ENCODE data around the gene CLDN9. TPM values are rescaled to one million over a fixed set of nuclear protein-coding genes. Genes with fewer than 3 reads are reported as not detected.

CLDN9 gene
- total RNA-seq, 1 experiment from 2014 or later: 1.3 TPM

GRCh38 chr16:2981177-2981898 lies 31.4 kb upstream of the CLDN9 start:
- H3K9me3 Mint-ChIP-seq: no peaks in the 10 kb centered on the region
- H3K4me2 ChIP-seq (ENCODE audit: insufficient read depth, insufficient read length, low read length): peak overlapping the region; percentile 28

More at GRCh38 chr16:2981177-2981898, 31.4 kb upstream of the CLDN9 start:
- Histone ChIP-seq H2BK15ac (ENCODE audit: low read depth, low read length) (no peak overlapping the region), H2BK120ac (ENCODE audit: low read depth, low read length, poor library complexity, severe bottlenecking) (no peak overlapping the region), H3K9ac (ENCODE audit: extremely low read depth, insufficient read length, low read length) (no peak overlapping the region), H3K23me2 (ENCODE audit: insufficient read length, low read depth, low read length, poor library complexity, severe bottlenecking) (peaks cover 9% of the 10 kb centered on the region), H2BK5ac (ENCODE audit: insufficient read length, low read length) (no peak overlapping the region), H2AFZ (ENCODE audit: low read length) (no peak overlapping the region), H2BK12ac (ENCODE audit: insufficient read length, low read depth, low read length) (no peak overlapping the region), H4K91ac (ENCODE audit: insufficient read length, low read depth, low read length) (no peak overlapping the region), H3K9me3 (ENCODE audit: control insufficient read depth, low read depth, low read length) (no peaks in the 10 kb centered on the region), H3K4ac (ENCODE audit: low read depth, low read length) (no peak overlapping the region), H4K5ac (ENCODE audit: insufficient read length, low read depth, low read length) (no peak overlapping the region), H2AK5ac (ENCODE audit: insufficient read length, low read length) (no peak overlapping the region), H3K56ac (ENCODE audit: insufficient read length, low read depth, low read length) (no peak overlapping the region), H3K79me2 (ENCODE audit: insufficient read depth, low read length) (no peaks in the 10 kb centered on the region; the same call in 1 of the 2 replicates), H3K23ac (ENCODE audit: insufficient read length, low read depth, low read length) (no peak overlapping the region), H3K4me1 (ENCODE audit: insufficient read depth, low read length) (no peaks in the 10 kb centered on the region), H3T11ph (ENCODE audit: low read length) (no peak overlapping the region), H4K8ac (replicated peaks; ENCODE audit: insufficient read length, low read depth, low read length) (no peak overlapping the region), H4K20me1 (ENCODE audit: control insufficient read depth, insufficient read depth, insufficient read length) (no peaks in the 10 kb centered on the region), H3K27me3 (ENCODE audit: insufficient read depth, low read length) (no peaks in the 10 kb centered on the region), H3K79me1 (ENCODE audit: insufficient read depth, low read depth, low read length, poor library complexity, severe bottlenecking) (no peaks in the 10 kb centered on the region), H3K27ac (ENCODE audit: insufficient read length, low read depth, low read length) (no peak overlapping the region), H3K18ac (ENCODE audit: insufficient read length, low read depth, low read length) (no peak overlapping the region), H3K14ac (ENCODE audit: insufficient read depth, low read length) (no peak overlapping the region), H2BK20ac (ENCODE audit: low read depth, low read length, poor library complexity, severe bottlenecking) (no peak overlapping the region)
- no CpG with 5 or more reads among the region's 33 CpGs for WGBS (ENCODE audit: extremely low coverage, insufficient read length, low lambda C conversion rate)
- Mint-ChIP-seq H3K36me3 (ENCODE audit: insufficient read depth in 1 of 3, low read depth in 3 of 3) (peaks cover 7 to 20% (median 15%) of the 10 kb centered on the region in 3 experiments; a peak in 6 of 7 replicates), H3K27ac (peak overlapping the region; percentile 90 to 99 (median 91)), H3K4me3 (peak overlapping the region; percentile 87 to 90), H3K27me3 (ENCODE audit: low read depth) (peaks cover 6% of the 10 kb centered on the region), H3K4me1 (peaks cover 26 to 31% of the 10 kb centered on the region in 2 experiments)
- DNase-seq: peak; percentile 75
- TF ChIP-seq, protein P1, sequence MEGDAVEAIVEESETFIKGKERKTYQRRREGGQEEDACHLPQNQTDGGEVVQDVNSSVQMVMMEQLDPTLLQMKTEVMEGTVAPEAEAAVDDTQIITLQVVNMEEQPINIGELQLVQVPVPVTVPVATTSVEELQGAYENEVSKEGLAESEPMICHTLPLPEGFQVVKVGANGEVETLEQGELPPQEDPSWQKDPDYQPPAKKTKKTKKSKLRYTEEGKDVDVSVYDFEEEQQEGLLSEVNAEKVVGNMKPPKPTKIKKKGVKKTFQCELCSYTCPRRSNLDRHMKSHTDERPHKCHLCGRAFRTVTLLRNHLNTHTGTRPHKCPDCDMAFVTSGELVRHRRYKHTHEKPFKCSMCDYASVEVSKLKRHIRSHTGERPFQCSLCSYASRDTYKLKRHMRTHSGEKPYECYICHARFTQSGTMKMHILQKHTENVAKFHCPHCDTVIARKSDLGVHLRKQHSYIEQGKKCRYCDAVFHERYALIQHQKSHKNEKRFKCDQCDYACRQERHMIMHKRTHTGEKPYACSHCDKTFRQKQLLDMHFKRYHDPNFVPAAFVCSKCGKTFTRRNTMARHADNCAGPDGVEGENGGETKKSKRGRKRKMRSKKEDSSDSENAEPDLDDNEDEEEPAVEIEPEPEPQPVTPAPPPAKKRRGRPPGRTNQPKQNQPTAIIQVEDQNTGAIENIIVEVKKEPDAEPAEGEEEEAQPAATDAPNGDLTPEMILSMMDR (conservative IDR thresholded peaks at IDR 0.05): no peak
